HEK293 (cell line): Measurements from ENCODE around the gene JHY.

Source experiments
- BCL11A ChIP-seq: fragments of 450-650 bp; formaldehyde crosslinking; IDR thresholded peaks from 2 replicates; pipeline ENCODE4 v1.5.1; 2016; ENCODE audit warnings: low read depth, missing biosample characterization, missing genetic modification characterization
- CTCF ChIP-seq: fragments of 450-650 bp; formaldehyde crosslinking; IDR thresholded peaks from 2 replicates; pipeline ENCODE4 v1.5.1; 2016; ENCODE audit warnings: missing biosample characterization, missing genetic modification characterization
- SP2 ChIP-seq: fragments of 450-650 bp; formaldehyde crosslinking; IDR thresholded peaks from 2 replicates; pipeline ENCODE4 v1.5.1; 2016; ENCODE audit warnings: missing biosample characterization, missing genetic modification characterization
- YY1 ChIP-seq: fragments of 450-650 bp; formaldehyde crosslinking; IDR thresholded peaks from 2 replicates; pipeline ENCODE4 v1.5.1; 2018; ENCODE audit warnings: missing biosample characterization, missing genetic modification characterization
- ZNF174 ChIP-seq: fragments of 450-650 bp; formaldehyde crosslinking; IDR thresholded peaks from 2 replicates; pipeline ENCODE4 v1.5.0; 2017; ENCODE audit warnings: missing biosample characterization, mild to moderate bottlenecking, missing genetic modification characterization
- ZNF239 ChIP-seq: fragments of 450-650 bp; formaldehyde crosslinking; IDR thresholded peaks from 2 replicates; pipeline ENCODE4 v1.5.1; 2016; ENCODE audit warnings: missing biosample characterization, missing genetic modification characterization
- ZNF24 ChIP-seq: fragments of 450-650 bp; formaldehyde crosslinking; IDR thresholded peaks from 2 replicates; pipeline ENCODE4 v1.5.1; 2016; ENCODE audit warnings: missing biosample characterization, missing genetic modification characterization
- ZNF302 ChIP-seq: fragments of 450-650 bp; formaldehyde crosslinking; IDR thresholded peaks from 2 replicates; pipeline ENCODE4 v1.5.1; 2016; ENCODE audit warnings: missing biosample characterization, missing genetic modification characterization, low read depth
- ZNF704 ChIP-seq: fragments of 450-650 bp; formaldehyde crosslinking; IDR thresholded peaks from 2 replicates; pipeline ENCODE4 v1.5.1; 2016; ENCODE audit warnings: missing biosample characterization, missing genetic modification characterization

- TF ChIP-seq ZNF302 (no peak), ZNF24 (tag by site-specific recombination) (no peak), BCL11A (tag by site-specific recombination) (no peak), ZNF174 (tag by site-specific recombination) (no peak), YY1 (no peak), ZNF704 (tag by site-specific recombination) (no peak), ZNF239 (tag by site-specific recombination) (no peak), SP2 (no peak), CTCF (tag by site-specific recombination) (no peak)
Measured at GRCh38 chr11:122877732-122878131, 4.8 kb upstream of the JHY start.
